Activated naive CD4-positive, alpha-beta T cell treated with anti-CD3 and anti-CD28 coated beads for 36 hours (primary cell): Measurements from ENCODE around the gene MIEF1. TPM values are rescaled to one million over a fixed set of nuclear protein-coding genes. Genes with fewer than 3 reads are reported as not detected.

ENCODE experiments used
- CTCF ChIA-PET: fragments of 350-600 bp; sonication (Branson Sonifier 250); formaldehyde crosslinking; loops from one replicate; lab custom pipeline; 2021; ENCODE audit warnings: antibody characterized with exemption; lab: Charles Lee
- DNase-seq: peaks from one replicate; pipeline ENCODE4 v3.0.0-alpha.2; 2020
- H3K27ac Mint-ChIP-seq: one replicate; pipeline ENCODE4 v1.8.0; 2021; ENCODE audit warnings: mild to moderate bottlenecking, mixed read lengths
- H3K27me3 Mint-ChIP-seq: one replicate; pipeline ENCODE4 v1.8.0; 2021; ENCODE audit warnings: low read depth, mixed read lengths
- H3K36me3 Mint-ChIP-seq: one replicate; pipeline ENCODE4 v1.8.0; 2021; ENCODE audit warnings: low read depth, mixed read lengths
- H3K4me1 Mint-ChIP-seq: one replicate; pipeline ENCODE4 v1.8.0; 2021; ENCODE audit warnings: low read depth, mixed read lengths
- H3K4me3 Mint-ChIP-seq: one replicate; pipeline ENCODE4 v1.8.0; 2021; ENCODE audit warnings: mild to moderate bottlenecking, moderate library complexity, mixed read lengths
- H3K9me3 Mint-ChIP-seq: one replicate; pipeline ENCODE4 v1.8.0; 2021; ENCODE audit warnings: mixed read lengths
- intact Hi-C: fragments of 100-400 bp; cut with micrococcal nuclease; formaldehyde crosslinking; loops from one replicate; pipeline ENCODE4 v1.15.1; 2023
- total RNA-seq, 2 experiments: library from RNA; stranded (reverse); gene quantifications; one replicate each; pipeline ENCODE4 v1.2.3, GENCODE V29; 2021

Gene MIEF1
- total RNA-seq, 2 experiments from 2014 or later: 33.3 to 35.1 TPM

- intact Hi-C loops: no loop called here
- peaks cover 18% of the 10 kb centered on the region for H3K4me1 Mint-ChIP-seq
- CTCF ChIA-PET: interaction anchor here (0.9 to 1.5 kb wide), 2 partner anchors 55 to 75 kb away, joined by 4 read pairs; no protein-coding TSS in a partner anchor
- H3K9me3 Mint-ChIP-seq: no peaks in the 10 kb centered on the region
- DNase-seq: no peak
- H3K27ac Mint-ChIP-seq: no peak overlapping the region
- no peak overlapping the region for H3K4me3 Mint-ChIP-seq
- no peaks in the 10 kb centered on the region for H3K27me3 Mint-ChIP-seq
- no peaks in the 10 kb centered on the region for H3K36me3 Mint-ChIP-seq
Measured at GRCh38 chr22:39474351-39475111, 27.6 kb upstream of the MIEF1 start.

- H3K9me3 Mint-ChIP-seq: no peaks in the 10 kb centered on the region
- H3K4me1 Mint-ChIP-seq: peaks cover 18% of the 10 kb centered on the region
- intact Hi-C loops: no loop called here
- H3K4me3 Mint-ChIP-seq: no peak overlapping the region
- no peak for DNase-seq
- no peaks in the 10 kb centered on the region for H3K36me3 Mint-ChIP-seq
- H3K27ac Mint-ChIP-seq: no peak overlapping the region
- CTCF ChIA-PET: interaction anchor here (0.9 to 1.5 kb wide), 2 partner anchors 54 to 76 kb away, joined by 4 read pairs; no protein-coding TSS in a partner anchor
- no peaks in the 10 kb centered on the region for H3K27me3 Mint-ChIP-seq
Measured at GRCh38 chr22:39475337-39475736, 26.8 kb upstream of the MIEF1 start.

- H3K4me1 Mint-ChIP-seq: peaks cover 18% of the 10 kb centered on the region
- H3K27me3 Mint-ChIP-seq: no peaks in the 10 kb centered on the region
- intact Hi-C loops: no loop called here
- no peak for DNase-seq
- no peak overlapping the region for H3K27ac Mint-ChIP-seq
- no peak overlapping the region for H3K4me3 Mint-ChIP-seq
- no peaks in the 10 kb centered on the region for H3K36me3 Mint-ChIP-seq
- CTCF ChIA-PET: interaction anchor here (1.5 kb wide), 1 partner anchor 53 kb away, joined by 4 read pairs; no protein-coding TSS in a partner anchor
- no peaks in the 10 kb centered on the region for H3K9me3 Mint-ChIP-seq
Measured at GRCh38 chr22:39475902-39476301, 26.2 kb upstream of the MIEF1 start.

GRCh38 chr22:39476664-39477063, 25.4 kb upstream of the MIEF1 start:
- DNase-seq: no peak
- Mint-ChIP-seq H3K4me3 (no peak overlapping the region), H3K4me1 (peaks cover 13% of the 10 kb centered on the region), H3K27me3 (no peaks in the 10 kb centered on the region), H3K9me3 (no peaks in the 10 kb centered on the region), H3K27ac (no peak overlapping the region), H3K36me3 (no peaks in the 10 kb centered on the region)
- CTCF ChIA-PET: no interaction called here
- intact Hi-C loops: no loop called here

GRCh38 chr22:39477542-39477941, 24.5 kb upstream of the MIEF1 start:
- CTCF ChIA-PET: interaction anchor here (0.6 kb wide), 1 partner anchor 487 kb away, joined by 4 read pairs; no protein-coding TSS in a partner anchor
- H3K4me3 Mint-ChIP-seq: no peak overlapping the region
- DNase-seq: no peak
- no peaks in the 10 kb centered on the region for H3K9me3 Mint-ChIP-seq
- no peak overlapping the region for H3K27ac Mint-ChIP-seq
- H3K27me3 Mint-ChIP-seq: no peaks in the 10 kb centered on the region
- peaks cover 5% of the 10 kb centered on the region for H3K4me1 Mint-ChIP-seq
- no peaks in the 10 kb centered on the region for H3K36me3 Mint-ChIP-seq
- intact Hi-C loops: no loop called here

- DNase-seq: peak; percentile 54
- intact Hi-C loops: no loop called here
- CTCF ChIA-PET: interaction anchor here (0.6 kb wide), 1 partner anchor 11 kb away, joined by 4 read pairs; no protein-coding TSS in a partner anchor
Measured at GRCh38 chr22:39478441-39478850, 23.6 kb upstream of the MIEF1 start.

GRCh38 chr22:39479254-39479653, 22.8 kb upstream of the MIEF1 start:
- Mint-ChIP-seq H3K27ac (no peak overlapping the region), H3K36me3 (no peaks in the 10 kb centered on the region), H3K4me3 (no peak overlapping the region), H3K4me1 (no peaks in the 10 kb centered on the region), H3K9me3 (no peaks in the 10 kb centered on the region), H3K27me3 (no peaks in the 10 kb centered on the region)
- DNase-seq: no peak
- CTCF ChIA-PET: interaction anchor here (1.2 kb wide), 1 partner anchor 15 kb away, joined by 3 read pairs; no protein-coding TSS in a partner anchor
- intact Hi-C loops: no loop called here

More at GRCh38 chr22:39478441-39478850, 23.6 kb upstream of the MIEF1 start:
- Mint-ChIP-seq H3K36me3 (no peaks in the 10 kb centered on the region), H3K4me1 (no peaks in the 10 kb centered on the region), H3K9me3 (no peaks in the 10 kb centered on the region), H3K4me3 (no peak overlapping the region), H3K27me3 (no peaks in the 10 kb centered on the region), H3K27ac (no peak overlapping the region)

GRCh38 chr22:39480557-39480956, 21.5 kb upstream of the MIEF1 start:
- Mint-ChIP-seq H3K27me3 (no peaks in the 10 kb centered on the region), H3K9me3 (no peaks in the 10 kb centered on the region), H3K4me3 (no peak overlapping the region), H3K4me1 (no peaks in the 10 kb centered on the region), H3K36me3 (no peaks in the 10 kb centered on the region), H3K27ac (no peak overlapping the region)
- CTCF ChIA-PET: interaction anchor here (0.6 to 1.2 kb wide), 2 partner anchors 13 to 37 kb away, joined by 3 read pairs; no protein-coding TSS in a partner anchor
- intact Hi-C loops: no loop called here
- DNase-seq: no peak

- no peak for DNase-seq
- H3K36me3 Mint-ChIP-seq: no peaks in the 10 kb centered on the region
- intact Hi-C loops: no loop called here
- no peaks in the 10 kb centered on the region for H3K4me1 Mint-ChIP-seq
- H3K4me3 Mint-ChIP-seq: no peak overlapping the region
- CTCF ChIA-PET: no interaction called here
- no peaks in the 10 kb centered on the region for H3K27me3 Mint-ChIP-seq
- H3K9me3 Mint-ChIP-seq: no peaks in the 10 kb centered on the region
- no peak overlapping the region for H3K27ac Mint-ChIP-seq
Measured at GRCh38 chr22:39481054-39481453, 21.0 kb upstream of the MIEF1 start.

GRCh38 chr22:39481595-39481994, 20.5 kb upstream of the MIEF1 start:
- H3K27me3 Mint-ChIP-seq: no peaks in the 10 kb centered on the region
- no peaks in the 10 kb centered on the region for H3K4me1 Mint-ChIP-seq
- H3K27ac Mint-ChIP-seq: no peak overlapping the region
- intact Hi-C loops: no loop called here
- CTCF ChIA-PET: interaction anchor here (2.2 kb wide), 1 partner anchor 15 kb away, joined by 10 read pairs; no protein-coding TSS in a partner anchor
- no peaks in the 10 kb centered on the region for H3K36me3 Mint-ChIP-seq
- no peaks in the 10 kb centered on the region for H3K9me3 Mint-ChIP-seq
- H3K4me3 Mint-ChIP-seq: no peak overlapping the region
- DNase-seq: no peak

- Mint-ChIP-seq H3K27ac (no peak overlapping the region), H3K36me3 (no peaks in the 10 kb centered on the region), H3K4me3 (no peak overlapping the region), H3K27me3 (no peaks in the 10 kb centered on the region), H3K4me1 (no peaks in the 10 kb centered on the region), H3K9me3 (no peaks in the 10 kb centered on the region)
- DNase-seq: no peak
- intact Hi-C loops: no loop called here
- CTCF ChIA-PET: interaction anchor here (2.2 kb wide), 1 partner anchor 14 kb away, joined by 10 read pairs; no protein-coding TSS in a partner anchor
Measured at GRCh38 chr22:39482768-39483167, 19.3 kb upstream of the MIEF1 start.

GRCh38 chr22:39486951-39487825, 14.9 kb upstream of the MIEF1 start:
- no peaks in the 10 kb centered on the region for H3K9me3 Mint-ChIP-seq
- H3K4me3 Mint-ChIP-seq: no peak overlapping the region
- H3K27me3 Mint-ChIP-seq: no peaks in the 10 kb centered on the region
- CTCF ChIA-PET: no interaction called here
- intact Hi-C loops: no loop called here
- H3K36me3 Mint-ChIP-seq: no peaks in the 10 kb centered on the region
- H3K27ac Mint-ChIP-seq: no peak overlapping the region
- no peak for DNase-seq
- peaks cover 5% of the 10 kb centered on the region for H3K4me1 Mint-ChIP-seq
